Panc1 (cell line): ENCODE measurements around the gene CARNS1. TPM values are rescaled to one million over a fixed set of nuclear protein-coding genes. Genes with fewer than 3 reads are reported as not detected.

Source experiments
- ATAC-seq: fragments of 200-7000 bp; cut with Tn5 transposase; 2 replicates; pipeline ENCODE4 v1.9.1; 2020; ENCODE audit warnings: mild to moderate bottlenecking, moderate library complexity
- BruUV-seq: library from RNA; stranded (reverse); fragments of 400-500 nt; replicated peaks from 2 replicates; lab custom pipeline; 2021; lab: Mats Ljungman, UMichigan
- CTCF ChIA-PET: fragments of 300-600 bp; sonication (Branson Sonifier 250); formaldehyde crosslinking; loops from one replicate; lab custom pipeline; 2022; ENCODE audit warnings: antibody characterized with exemption; lab: Charles Lee
- POLR2A ChIA-PET: fragments of 300-600 bp; sonication (Branson Sonifier 250); formaldehyde crosslinking; loops from one replicate; lab custom pipeline; 2022; ENCODE audit warnings: antibody characterized with exemption; lab: Charles Lee
- DNase-seq: peaks from one replicate; pipeline ENCODE4 v3.0.0-alpha.2; 2010; ENCODE audit warnings: low read depth, low spot score
- H3K27ac ChIP-seq: 2 replicates; pipeline ENCODE4 v1.5.1; 2011; ENCODE audit warnings: mild to moderate bottlenecking, low read length, inconsistent platforms
- H3K27me3 ChIP-seq: fragments of 200-500 bp; sonication (Bioruptor generic); 2 replicates; pipeline ENCODE4 v1.6.0; 2014; ENCODE audit warnings: low read length, inconsistent platforms; ENCODE audit not compliant: control insufficient read depth, insufficient read depth
- H3K36me3 ChIP-seq: fragments of 200-500 bp; sonication (Bioruptor generic); 2 replicates; pipeline ENCODE4 v1.5.1; 2014; ENCODE audit warnings: inconsistent platforms, mild to moderate bottlenecking, low read length, moderate library complexity; ENCODE audit not compliant: control insufficient read depth, insufficient read depth
- H3K4me1 ChIP-seq: 2 replicates; pipeline ENCODE4 v1.5.1; 2011; ENCODE audit warnings: inconsistent platforms, mild to moderate bottlenecking, low read length, moderate library complexity; ENCODE audit not compliant: control insufficient read depth, insufficient read depth
- H3K4me3 ChIP-seq, 2 experiments: 2 replicates each; pipeline ENCODE4 v1.5.1; 2011 to 2012; ENCODE audit warnings: low read depth in 2 of 2, low read length in 2 of 2, mild to moderate bottlenecking in 2 of 2, inconsistent platforms in 1 of 2, moderate library complexity in 1 of 2
- H3K9me3 ChIP-seq: fragments of 200-500 bp; sonication (Bioruptor generic); 2 replicates; pipeline ENCODE4 v1.5.1; 2014; ENCODE audit warnings: low read depth, mild to moderate bottlenecking, inconsistent platforms, low read length, moderate library complexity; ENCODE audit not compliant: control insufficient read depth, insufficient read depth
- POLR2AphosphoS5 ChIP-seq: IDR thresholded peaks from 2 replicates; pipeline ENCODE4 v1.6.1; 2012; ENCODE audit warnings: mild to moderate bottlenecking, low read depth, low read length, moderate library complexity
- in situ Hi-C: cut with HindIII; loops from 2 replicates; pipeline ENCODE4 v1.10.0; 2016; ENCODE audit warnings: low sequenced_read_pairs, low pct_unique_long_range_greater_than_20kb
- intact Hi-C: fragments of 100-400 bp; cut with micrococcal nuclease; formaldehyde crosslinking; loops from one replicate; pipeline ENCODE4 v1.10.0; 2022; ENCODE audit not compliant: unreplicated experiment
- total RNA-seq: library from RNA; stranded (reverse); gene quantifications from one replicate; pipeline ENCODE4 v1.2.1, GENCODE V29; 2021; ENCODE audit not compliant: unreplicated experiment
- TF ChIP-seq, protein P1 (sequence below): fragments of 450-650 bp; IDR thresholded peaks from 2 replicates; pipeline ENCODE4 v1.5.1; 2017; ENCODE audit warnings: mild to moderate bottlenecking

Gene CARNS1
- total RNA-seq, 1 experiment from 2014 or later, result 1.0 TPM

DNA sequence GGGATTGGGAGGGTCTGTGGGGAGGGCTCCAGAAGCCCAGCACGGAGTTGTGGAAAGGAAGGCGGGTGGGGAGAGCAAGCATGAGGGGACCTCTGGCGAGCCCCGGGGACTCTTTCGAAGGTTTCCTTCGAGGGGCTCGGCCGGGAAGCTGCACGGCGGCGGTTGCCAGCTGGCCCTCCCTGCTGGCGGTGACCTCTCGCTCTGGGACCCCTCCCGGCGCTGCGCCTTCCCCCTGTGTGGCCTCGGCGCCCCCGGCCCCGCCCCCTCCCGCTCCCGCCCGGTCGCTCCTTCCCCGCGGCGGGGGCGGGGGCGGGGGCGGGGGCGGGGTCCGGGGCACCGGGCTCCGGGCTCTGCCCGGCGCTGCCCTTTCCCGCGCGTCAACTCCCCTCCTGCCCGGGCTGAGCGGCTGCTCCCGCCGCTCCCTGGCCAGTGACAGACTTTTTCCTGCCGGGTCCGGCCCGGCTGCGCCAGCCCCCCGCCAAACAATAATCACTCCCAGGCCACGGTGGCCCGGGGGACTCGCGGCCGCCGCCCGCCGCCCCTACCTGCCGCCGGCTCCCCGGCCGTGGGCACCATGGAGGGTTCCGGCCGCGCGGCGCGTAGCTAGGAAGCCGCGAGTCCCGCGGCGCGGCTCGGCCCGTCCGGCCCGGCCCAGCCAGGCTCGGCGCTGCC lies 43.0 kb upstream of the CARNS1 start:
- TF ChIP-seq POLR2AphosphoS5, result peak; percentile 74; the same call in 1 of the 2 replicates
- TF ChIP-seq, protein P1, sequence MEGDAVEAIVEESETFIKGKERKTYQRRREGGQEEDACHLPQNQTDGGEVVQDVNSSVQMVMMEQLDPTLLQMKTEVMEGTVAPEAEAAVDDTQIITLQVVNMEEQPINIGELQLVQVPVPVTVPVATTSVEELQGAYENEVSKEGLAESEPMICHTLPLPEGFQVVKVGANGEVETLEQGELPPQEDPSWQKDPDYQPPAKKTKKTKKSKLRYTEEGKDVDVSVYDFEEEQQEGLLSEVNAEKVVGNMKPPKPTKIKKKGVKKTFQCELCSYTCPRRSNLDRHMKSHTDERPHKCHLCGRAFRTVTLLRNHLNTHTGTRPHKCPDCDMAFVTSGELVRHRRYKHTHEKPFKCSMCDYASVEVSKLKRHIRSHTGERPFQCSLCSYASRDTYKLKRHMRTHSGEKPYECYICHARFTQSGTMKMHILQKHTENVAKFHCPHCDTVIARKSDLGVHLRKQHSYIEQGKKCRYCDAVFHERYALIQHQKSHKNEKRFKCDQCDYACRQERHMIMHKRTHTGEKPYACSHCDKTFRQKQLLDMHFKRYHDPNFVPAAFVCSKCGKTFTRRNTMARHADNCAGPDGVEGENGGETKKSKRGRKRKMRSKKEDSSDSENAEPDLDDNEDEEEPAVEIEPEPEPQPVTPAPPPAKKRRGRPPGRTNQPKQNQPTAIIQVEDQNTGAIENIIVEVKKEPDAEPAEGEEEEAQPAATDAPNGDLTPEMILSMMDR, result no peak
- DNase-seq (no peak), ATAC-seq (peak; percentile 39)
- in situ Hi-C loops, result no loop called here
- BruUV-seq, result no TSS peak
- peak overlapping the region; percentile 65 to 69 for H3K4me3 ChIP-seq
- ChIA-PET CTCF (interaction anchor here (0.6 to 6.9 kb wide), 4 partner anchors 8 to 55 kb away, joined by 4 to 58 read pairs (median 6); partner anchors contain the start of gene PPP1CA), POLR2A (interaction anchor here (0.5 to 1.0 kb wide), 4 partner anchors 15 to 805 kb away, joined by 3 to 6 read pairs (median 4); no protein-coding TSS in a partner anchor)
- intact Hi-C loops, result no loop called here
- H3K27me3 ChIP-seq, result no peaks in the 10 kb centered on the region
- H3K4me1 ChIP-seq, result peaks cover 62% of the 10 kb centered on the region
- H3K9me3 ChIP-seq, result no peaks in the 10 kb centered on the region
- H3K36me3 ChIP-seq, result no peaks in the 10 kb centered on the region; the same call in 1 of the 2 replicates
- H3K27ac ChIP-seq, result peak overlapping the region; percentile 88

DNA sequence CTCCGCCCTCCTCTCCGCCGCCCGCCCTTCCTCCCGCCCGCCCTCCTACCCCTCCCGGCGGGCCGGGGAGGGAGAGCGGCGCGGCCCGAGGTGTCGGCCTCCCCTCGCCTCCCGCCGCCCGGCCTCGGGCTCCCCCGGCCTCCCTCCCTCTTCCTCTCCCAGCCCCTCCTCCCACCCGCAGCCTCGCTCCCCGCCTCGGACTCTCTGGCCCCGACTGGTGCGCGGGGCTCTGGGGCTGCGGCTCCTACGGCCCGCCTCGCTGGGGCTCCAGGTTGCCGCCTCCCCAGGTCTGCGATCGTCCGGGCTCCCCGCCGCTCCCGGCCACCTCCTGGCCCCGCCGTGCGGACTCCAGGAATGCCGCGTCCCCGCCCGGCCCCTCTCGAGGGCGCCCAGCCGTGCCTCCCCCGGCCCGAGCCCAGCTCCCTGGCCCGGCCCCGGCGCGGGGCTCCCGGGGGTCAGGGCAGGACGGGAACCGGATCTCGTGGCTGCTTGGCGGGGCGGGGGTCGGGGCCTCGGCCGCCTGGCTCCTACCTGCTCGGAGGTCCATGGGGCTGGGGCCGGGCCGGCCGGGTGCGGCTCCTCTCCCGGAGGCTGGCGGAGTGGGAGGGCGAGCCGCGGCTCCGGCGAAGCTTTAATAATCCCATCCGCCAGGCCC lies 42.4 kb upstream of the CARNS1 start, which contains the start of gene CLCF1:
Gene CLCF1 (minus strand): TSS at position 606 of the 655 bp plus-strand sequence. CDS start 59 bp downstream, at position 547.
- ChIA-PET POLR2A (interaction anchor here (0.6 to 1.3 kb wide), 7 partner anchors 9 to 805 kb away, joined by 3 to 15 read pairs (median 6); partner anchors contain the start of gene PPP1CA), CTCF (interaction anchor here (0.7 to 6.9 kb wide), 5 partner anchors 8 to 199 kb away, joined by 5 to 58 read pairs (median 19); no protein-coding TSS in a partner anchor)
- no peak for DNase-seq
- BruUV-seq, result no TSS peak
- Histone ChIP-seq H3K4me1 (peaks cover 64% of the 10 kb centered on the region), H3K36me3 (no peaks in the 10 kb centered on the region; the same call in 1 of the 2 replicates), H3K4me3 (peak within 1 kb of the TSS; percentile 65 to 69), H3K27me3 (no peaks in the 10 kb centered on the region), H3K9me3 (no peaks in the 10 kb centered on the region), H3K27ac (peak within 1 kb of the TSS; percentile 98)
- TF ChIP-seq, protein P1, result no peak
- TF ChIP-seq POLR2AphosphoS5, result peak; percentile 5; the same call in 1 of the 2 replicates
- intact Hi-C loops (no loop called here), in situ Hi-C loops (no loop called here)
- peak; percentile 44 for ATAC-seq
